Astrocyte (in vitro differentiated cells and primary cell): ENCODE data around the gene SH3RF1. TPM values are rescaled to one million over a fixed set of nuclear protein-coding genes. Genes with fewer than 3 reads are reported as not detected.
"Not testable (repeated sequence)": the region's sequence is repeated elsewhere in the genome, so short reads cannot be mapped to it uniquely, and the experiment has no call there.

Experiments used
- DNase-seq: peaks from one replicate; pipeline ENCODE4 v3.0.0-alpha.2; 2010; ENCODE audit warnings: low read depth
- FAIRE-seq: peaks from 2 replicates; lab custom pipeline; 2011; peaks lifted over from hg19 to GRCh38; lab: Jason Lieb, UNC
- H2AFZ ChIP-seq: 2 replicates; pipeline ENCODE4 v1.6.0; 2012; ENCODE audit warnings: low read depth, low read length, inconsistent platforms
- H3K27ac ChIP-seq: 2 replicates; pipeline ENCODE4 v1.5.1; 2011; ENCODE audit warnings: low read depth, low read length, inconsistent platforms
- H3K27me3 ChIP-seq: 2 replicates; pipeline ENCODE4 v1.6.0; 2011; ENCODE audit warnings: low read length, inconsistent platforms; ENCODE audit not compliant: insufficient read depth
- H3K36me3 ChIP-seq: 2 replicates; pipeline ENCODE4 v1.5.1; 2011; ENCODE audit warnings: low read length, inconsistent platforms; ENCODE audit not compliant: insufficient read depth
- H3K4me1 ChIP-seq: 2 replicates; pipeline ENCODE4 v1.5.1; 2011; ENCODE audit warnings: low read length, inconsistent platforms; ENCODE audit not compliant: insufficient read depth
- H3K4me2 ChIP-seq: 2 replicates; pipeline ENCODE4 v1.6.0; 2012; ENCODE audit warnings: low read length, inconsistent platforms
- H3K4me3 ChIP-seq: 2 replicates; pipeline ENCODE4 v1.5.1; 2011; ENCODE audit warnings: low read depth, mild to moderate bottlenecking, low read length, inconsistent platforms; ENCODE audit not compliant: insufficient read depth
- H3K79me2 ChIP-seq: 2 replicates; pipeline ENCODE4 v1.6.0; 2012; ENCODE audit warnings: mild to moderate bottlenecking, low read length, inconsistent platforms; ENCODE audit not compliant: insufficient read depth
- H3K9ac ChIP-seq: 2 replicates; pipeline ENCODE4 v1.6.0; 2012; ENCODE audit warnings: mild to moderate bottlenecking, low read length, inconsistent platforms
- H3K9me3 ChIP-seq: 2 replicates; pipeline ENCODE4 v1.5.1; 2012; ENCODE audit warnings: low read depth, mild to moderate bottlenecking, low read length, inconsistent platforms; ENCODE audit not compliant: insufficient read depth
- H4K20me1 ChIP-seq: 2 replicates; pipeline ENCODE4 v1.6.0; 2012; ENCODE audit warnings: low read length, inconsistent platforms; ENCODE audit not compliant: insufficient read depth
- H3K27ac Mint-ChIP-seq: one replicate; pipeline ENCODE4 v1.8.0; 2021; ENCODE audit warnings: mild to moderate bottlenecking, mixed read lengths; ENCODE audit not compliant: unreplicated experiment
- H3K27me3 Mint-ChIP-seq: one replicate; pipeline ENCODE4 v1.8.0; 2021; ENCODE audit warnings: low read depth, mixed read lengths; ENCODE audit not compliant: unreplicated experiment
- H3K36me3 Mint-ChIP-seq: one replicate; pipeline ENCODE4 v1.8.0; 2021; ENCODE audit warnings: low read depth, mixed read lengths; ENCODE audit not compliant: unreplicated experiment
- H3K4me1 Mint-ChIP-seq: one replicate; pipeline ENCODE4 v1.8.0; 2021; ENCODE audit warnings: low read depth, mixed read lengths; ENCODE audit not compliant: unreplicated experiment
- H3K4me3 Mint-ChIP-seq: one replicate; pipeline ENCODE4 v1.8.0; 2021; ENCODE audit warnings: mild to moderate bottlenecking, moderate library complexity, mixed read lengths; ENCODE audit not compliant: unreplicated experiment
- H3K9me3 Mint-ChIP-seq: one replicate; pipeline ENCODE4 v1.8.0; 2021; ENCODE audit warnings: mild to moderate bottlenecking, mixed read lengths; ENCODE audit not compliant: unreplicated experiment
- EZH2 ChIP-seq: IDR thresholded peaks from 2 replicates; pipeline ENCODE4 v1.6.1; 2012; ENCODE audit warnings: mild to moderate bottlenecking, low read length, inconsistent platforms; ENCODE audit not compliant: insufficient read depth
- total RNA-seq: library from RNA; stranded (reverse); gene quantifications from 2 replicates; pipeline ENCODE4 v1.2.1, GENCODE V29; 2021
- TF ChIP-seq, protein P1 (sequence below): IDR thresholded peaks from 2 replicates; pipeline ENCODE4 v1.5.1; 2011; ENCODE audit warnings: low read depth, mild to moderate bottlenecking, inconsistent platforms, low read length, moderate library complexity; ENCODE audit not compliant: insufficient read depth

SH3RF1 gene
- total RNA-seq, 1 donor from 2014 or later = 25.9 TPM

GRCh38 chr4:169195032-169195431, 75.7 kb downstream of the SH3RF1 start:
- peaks cover 3% of the 10 kb centered on the region for H3K36me3 ChIP-seq
- FAIRE-seq (no peak), DNase-seq (no peak)
- no peak overlapping the region for H3K4me3 Mint-ChIP-seq
- H3K4me1 Mint-ChIP-seq = peaks cover 7% of the 10 kb centered on the region
- no peak overlapping the region for H3K4me3 ChIP-seq
- no peaks in the 10 kb centered on the region for H3K27me3 Mint-ChIP-seq
- no peak overlapping the region for H3K9ac ChIP-seq
- H3K36me3 Mint-ChIP-seq = peaks cover 3% of the 10 kb centered on the region
- no peaks in the 10 kb centered on the region for H3K9me3 ChIP-seq
- peaks cover 90% of the 10 kb centered on the region for H3K79me2 ChIP-seq
- no peak overlapping the region for H2AFZ ChIP-seq
- no peak overlapping the region for H3K4me2 ChIP-seq
- no peak overlapping the region for H3K27ac ChIP-seq
- no peak overlapping the region for H3K27ac Mint-ChIP-seq
- H3K27me3 ChIP-seq = no peaks in the 10 kb centered on the region
- peaks cover 51% of the 10 kb centered on the region for H4K20me1 ChIP-seq
- no peaks in the 10 kb centered on the region for H3K9me3 Mint-ChIP-seq
- TF ChIP-seq, protein P1, sequence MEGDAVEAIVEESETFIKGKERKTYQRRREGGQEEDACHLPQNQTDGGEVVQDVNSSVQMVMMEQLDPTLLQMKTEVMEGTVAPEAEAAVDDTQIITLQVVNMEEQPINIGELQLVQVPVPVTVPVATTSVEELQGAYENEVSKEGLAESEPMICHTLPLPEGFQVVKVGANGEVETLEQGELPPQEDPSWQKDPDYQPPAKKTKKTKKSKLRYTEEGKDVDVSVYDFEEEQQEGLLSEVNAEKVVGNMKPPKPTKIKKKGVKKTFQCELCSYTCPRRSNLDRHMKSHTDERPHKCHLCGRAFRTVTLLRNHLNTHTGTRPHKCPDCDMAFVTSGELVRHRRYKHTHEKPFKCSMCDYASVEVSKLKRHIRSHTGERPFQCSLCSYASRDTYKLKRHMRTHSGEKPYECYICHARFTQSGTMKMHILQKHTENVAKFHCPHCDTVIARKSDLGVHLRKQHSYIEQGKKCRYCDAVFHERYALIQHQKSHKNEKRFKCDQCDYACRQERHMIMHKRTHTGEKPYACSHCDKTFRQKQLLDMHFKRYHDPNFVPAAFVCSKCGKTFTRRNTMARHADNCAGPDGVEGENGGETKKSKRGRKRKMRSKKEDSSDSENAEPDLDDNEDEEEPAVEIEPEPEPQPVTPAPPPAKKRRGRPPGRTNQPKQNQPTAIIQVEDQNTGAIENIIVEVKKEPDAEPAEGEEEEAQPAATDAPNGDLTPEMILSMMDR = no peak
- TF ChIP-seq EZH2 = no peak
- no peaks in the 10 kb centered on the region for H3K4me1 ChIP-seq

DNA sequence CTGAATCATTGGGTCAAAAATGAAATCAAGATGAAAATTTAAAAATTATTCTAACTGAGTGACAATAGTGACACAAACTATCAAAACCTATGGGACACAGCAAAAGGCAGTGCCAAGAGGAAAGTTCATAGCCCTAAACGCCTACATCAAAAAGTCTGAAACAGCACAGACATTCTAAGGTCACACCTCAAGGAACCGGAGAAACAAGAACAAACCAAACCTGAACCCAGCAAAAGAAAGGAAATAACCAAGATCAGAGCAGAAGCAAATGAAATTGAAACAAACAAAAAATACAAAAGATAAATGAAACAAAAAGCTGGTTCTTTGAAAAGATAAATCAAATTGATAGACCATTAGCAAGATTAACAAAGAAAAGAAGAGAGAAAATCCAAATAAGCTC, 80.8 kb downstream of the SH3RF1 start:
- not testable (repeated sequence) for H3K36me3 ChIP-seq, FAIRE-seq, H3K27ac Mint-ChIP-seq, H3K9me3 ChIP-seq, H3K36me3 Mint-ChIP-seq, H3K4me3 ChIP-seq, H3K9ac ChIP-seq, DNase-seq, H3K4me3 Mint-ChIP-seq, H3K27me3 ChIP-seq, H3K9me3 Mint-ChIP-seq, H3K4me1 ChIP-seq, H2AFZ ChIP-seq, H3K27me3 Mint-ChIP-seq, H3K27ac ChIP-seq, H3K4me2 ChIP-seq
- Histone ChIP-seq H4K20me1 (peaks cover 88% of the 10 kb centered on the region), H3K79me2 (peaks cover 98% of the 10 kb centered on the region)
- H3K4me1 Mint-ChIP-seq = peaks cover 30% of the 10 kb centered on the region

GRCh38 chr4:169189372-169189771, 81.4 kb downstream of the SH3RF1 start:
- no peaks in the 10 kb centered on the region for H3K36me3 ChIP-seq
- DNase-seq (no peak), FAIRE-seq (no peak)
- H3K4me1 Mint-ChIP-seq = peaks cover 32% of the 10 kb centered on the region
- H3K36me3 Mint-ChIP-seq = no peaks in the 10 kb centered on the region
- no peak overlapping the region for H3K4me2 ChIP-seq
- H3K4me3 Mint-ChIP-seq = no peak overlapping the region
- no peak overlapping the region for H3K9ac ChIP-seq
- H3K9me3 ChIP-seq = no peaks in the 10 kb centered on the region
- peaks cover 88% of the 10 kb centered on the region for H4K20me1 ChIP-seq
- TF ChIP-seq EZH2 = no peak
- TF ChIP-seq, protein P1 = no peak
- peaks cover 6% of the 10 kb centered on the region for H3K4me1 ChIP-seq
- peaks cover 98% of the 10 kb centered on the region for H3K79me2 ChIP-seq
- H2AFZ ChIP-seq = no peak overlapping the region
- no peak overlapping the region for H3K27ac Mint-ChIP-seq
- no peak overlapping the region for H3K27ac ChIP-seq
- H3K27me3 Mint-ChIP-seq = no peaks in the 10 kb centered on the region
- no peaks in the 10 kb centered on the region for H3K27me3 ChIP-seq
- H3K4me3 ChIP-seq = no peak overlapping the region
- no peaks in the 10 kb centered on the region for H3K9me3 Mint-ChIP-seq
